MM.1S (cell line): ENCODE results near the gene FJX1.

ENCODE experiments used
- EZH2 ChIP-seq: fragments of 300-600 bp; sonication (generic); optimal IDR thresholded peaks from 2 replicates; pipeline ENCODE3; 2017; ENCODE audit warnings: low read depth, mild to moderate bottlenecking, antibody characterized with exemption, low read length, mixed read lengths
- TF ChIP-seq, protein P1 (sequence below): fragments of 300-600 bp; sonication (generic); IDR thresholded peaks from 2 replicates; pipeline ENCODE4 v1.5.1; 2016; ENCODE audit warnings: antibody characterized with exemption, low read length, mixed read lengths

DNA sequence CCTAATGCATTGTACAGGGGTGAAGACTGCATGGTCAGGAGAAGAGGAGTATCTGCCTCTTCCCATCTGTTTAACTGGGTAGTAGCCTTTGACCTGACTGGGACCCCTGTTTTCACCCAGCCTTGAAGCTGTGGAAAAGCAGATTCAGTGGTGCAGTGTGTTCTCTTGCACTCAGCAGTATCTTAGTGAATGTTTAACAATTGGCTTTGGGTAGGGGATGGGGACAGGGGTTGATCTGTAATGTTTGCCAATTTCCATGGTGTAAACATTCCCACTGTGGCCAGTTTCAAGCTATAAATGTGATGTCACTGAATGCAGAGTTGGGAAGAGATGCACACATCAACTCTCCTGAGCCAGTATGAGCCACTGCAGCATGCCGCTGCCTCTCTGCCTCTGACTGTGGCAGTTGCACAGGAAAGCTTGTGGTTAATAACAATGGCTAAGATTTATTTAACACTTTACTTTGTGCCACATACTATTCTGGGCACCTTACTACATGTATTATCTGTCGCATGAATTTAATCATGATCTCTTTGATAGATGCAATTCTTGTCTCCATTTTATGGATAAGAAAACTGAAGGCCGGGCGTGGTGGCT lies 15.7 kb downstream of the FJX1 start:
- no peak for TF ChIP-seq EZH2
- TF ChIP-seq, protein P1, sequence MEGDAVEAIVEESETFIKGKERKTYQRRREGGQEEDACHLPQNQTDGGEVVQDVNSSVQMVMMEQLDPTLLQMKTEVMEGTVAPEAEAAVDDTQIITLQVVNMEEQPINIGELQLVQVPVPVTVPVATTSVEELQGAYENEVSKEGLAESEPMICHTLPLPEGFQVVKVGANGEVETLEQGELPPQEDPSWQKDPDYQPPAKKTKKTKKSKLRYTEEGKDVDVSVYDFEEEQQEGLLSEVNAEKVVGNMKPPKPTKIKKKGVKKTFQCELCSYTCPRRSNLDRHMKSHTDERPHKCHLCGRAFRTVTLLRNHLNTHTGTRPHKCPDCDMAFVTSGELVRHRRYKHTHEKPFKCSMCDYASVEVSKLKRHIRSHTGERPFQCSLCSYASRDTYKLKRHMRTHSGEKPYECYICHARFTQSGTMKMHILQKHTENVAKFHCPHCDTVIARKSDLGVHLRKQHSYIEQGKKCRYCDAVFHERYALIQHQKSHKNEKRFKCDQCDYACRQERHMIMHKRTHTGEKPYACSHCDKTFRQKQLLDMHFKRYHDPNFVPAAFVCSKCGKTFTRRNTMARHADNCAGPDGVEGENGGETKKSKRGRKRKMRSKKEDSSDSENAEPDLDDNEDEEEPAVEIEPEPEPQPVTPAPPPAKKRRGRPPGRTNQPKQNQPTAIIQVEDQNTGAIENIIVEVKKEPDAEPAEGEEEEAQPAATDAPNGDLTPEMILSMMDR, result no peak
